ENCODE measurements around the gene COL5A2. TPM values are rescaled to one million over a fixed set of nuclear protein-coding genes. Genes with fewer than 3 reads are reported as not detected.

The COL5A2 gene
- total and polyA plus RNA-seq, 10 of the 15 experiments (the other 5 are each of a cell fraction or from before 2014, with no cell fraction given), result 0.04 to 0.85 (median 0.39) TPM

DNA sequence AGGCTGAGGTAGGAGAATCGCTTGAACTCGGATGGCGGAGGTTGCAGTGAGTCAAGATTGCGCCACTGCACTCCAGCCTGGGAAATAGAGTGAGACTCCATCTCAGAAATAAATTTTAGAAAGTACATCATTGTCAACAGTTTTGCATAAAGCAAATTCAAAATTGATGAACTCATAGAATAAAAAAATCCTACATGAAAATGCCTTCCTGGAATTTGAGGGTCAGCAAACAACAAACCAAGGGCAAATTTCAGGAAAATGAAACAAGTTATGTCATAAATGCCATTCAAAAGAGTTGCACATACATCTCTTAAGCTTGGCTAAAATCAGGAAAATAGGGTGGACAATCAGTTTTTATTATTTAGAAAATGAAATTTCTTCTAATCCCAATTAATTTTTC is 45.1 kb downstream of the COL5A2 start:
- TF ChIP-seq NR2C2 (IDR thresholded peaks at IDR 0.05; ENCODE audit: borderline replicate concordance, control insufficient read depth, insufficient read length, low read depth) (no peak), PAX5 (IDR thresholded peaks at IDR 0.05; ENCODE audit: borderline replicate concordance, low read depth, low read length) (no peak), USF2 (IDR thresholded peaks at IDR 0.05; ENCODE audit: borderline replicate concordance, low read depth, low read length) (no peak), CBX5 (IDR thresholded peaks at IDR 0.05; ENCODE audit: low read depth) (no peak), CEBPB (IDR thresholded peaks at IDR 0.05; ENCODE audit: borderline replicate concordance in 1 of 2, low read depth in 2 of 2, low read length in 2 of 2) (no peak), SUZ12 (IDR thresholded peaks at IDR 0.05; ENCODE audit: unreplicated experiment) (no peak), BCL11A (IDR thresholded peaks at IDR 0.05; ENCODE audit: low read depth, low read length) (no peak), FOS (IDR thresholded peaks at IDR 0.05; ENCODE audit: borderline replicate concordance, extremely low read depth, insufficient read length) (no peak), CHD2 (IDR thresholded peaks at IDR 0.05; ENCODE audit: borderline replicate concordance, low read depth, low read length) (no peak), CBX3 (IDR thresholded peaks at IDR 0.05; ENCODE audit: borderline replicate concordance, low read depth) (no peak), PAX8 (IDR thresholded peaks at IDR 0.05) (no peak), RBBP5 (conservative IDR thresholded peaks at IDR 0.05) (no peak), SMAD5 (IDR thresholded peaks at IDR 0.05; ENCODE audit: low read depth) (no peak), RAD21 (IDR thresholded peaks at IDR 0.05; ENCODE audit: insufficient read depth, low read depth, low read length) (no peak), MTA3 (IDR thresholded peaks at IDR 0.05; ENCODE audit: borderline replicate concordance, low read length) (no peak)
- TF ChIP-seq, protein P1, sequence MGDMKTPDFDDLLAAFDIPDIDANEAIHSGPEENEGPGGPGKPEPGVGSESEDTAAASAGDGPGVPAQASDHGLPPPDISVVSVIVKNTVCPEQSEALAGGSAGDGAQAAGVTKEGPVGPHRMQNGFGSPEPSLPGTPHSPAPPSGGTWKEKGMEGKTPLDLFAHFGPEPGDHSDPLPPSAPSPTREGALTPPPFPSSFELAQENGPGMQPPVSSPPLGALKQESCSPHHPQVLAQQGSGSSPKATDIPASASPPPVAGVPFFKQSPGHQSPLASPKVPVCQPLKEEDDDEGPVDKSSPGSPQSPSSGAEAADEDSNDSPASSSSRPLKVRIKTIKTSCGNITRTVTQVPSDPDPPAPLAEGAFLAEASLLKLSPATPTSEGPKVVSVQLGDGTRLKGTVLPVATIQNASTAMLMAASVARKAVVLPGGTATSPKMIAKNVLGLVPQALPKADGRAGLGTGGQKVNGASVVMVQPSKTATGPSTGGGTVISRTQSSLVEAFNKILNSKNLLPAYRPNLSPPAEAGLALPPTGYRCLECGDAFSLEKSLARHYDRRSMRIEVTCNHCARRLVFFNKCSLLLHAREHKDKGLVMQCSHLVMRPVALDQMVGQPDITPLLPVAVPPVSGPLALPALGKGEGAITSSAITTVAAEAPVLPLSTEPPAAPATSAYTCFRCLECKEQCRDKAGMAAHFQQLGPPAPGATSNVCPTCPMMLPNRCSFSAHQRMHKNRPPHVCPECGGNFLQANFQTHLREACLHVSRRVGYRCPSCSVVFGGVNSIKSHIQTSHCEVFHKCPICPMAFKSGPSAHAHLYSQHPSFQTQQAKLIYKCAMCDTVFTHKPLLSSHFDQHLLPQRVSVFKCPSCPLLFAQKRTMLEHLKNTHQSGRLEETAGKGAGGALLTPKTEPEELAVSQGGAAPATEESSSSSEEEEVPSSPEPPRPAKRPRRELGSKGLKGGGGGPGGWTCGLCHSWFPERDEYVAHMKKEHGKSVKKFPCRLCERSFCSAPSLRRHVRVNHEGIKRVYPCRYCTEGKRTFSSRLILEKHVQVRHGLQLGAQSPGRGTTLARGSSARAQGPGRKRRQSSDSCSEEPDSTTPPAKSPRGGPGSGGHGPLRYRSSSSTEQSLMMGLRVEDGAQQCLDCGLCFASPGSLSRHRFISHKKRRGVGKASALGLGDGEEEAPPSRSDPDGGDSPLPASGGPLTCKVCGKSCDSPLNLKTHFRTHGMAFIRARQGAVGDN (IDR thresholded peaks at IDR 0.05), result no peak
- no TSS peak for BruUV-seq (replicated peaks)
- no peaks in the 10 kb centered on the region for H3K9me3 ChIP-seq (replicated peaks; ENCODE audit: control insufficient read depth, insufficient read depth, low read length)
- RAD21 ChIA-PET (ENCODE audit: unreplicated experiment), result interaction anchor here (0.7 to 1.1 kb wide), 2 partner anchors 8 to 9 kb away, joined by 3 read pairs; no protein-coding TSS in a partner anchor
- SMC1A ChIA-PET (ENCODE audit: uncharacterized antibody, unreplicated experiment), result interaction anchor here (1.1 to 3.0 kb wide), 3 partner anchors 9 to 40 kb away, joined by 3 to 15 read pairs (median 7); no protein-coding TSS in a partner anchor
- H2AFZ ChIP-seq (ENCODE audit: control insufficient read depth, low read depth, low read length), result no peak overlapping the region
- H3K4me1 ChIP-seq (ENCODE audit: control insufficient read depth, insufficient read depth, low read length), result no peaks in the 10 kb centered on the region
- intact Hi-C loops (cut with micrococcal nuclease; ENCODE audit: unreplicated experiment) (no loop called here), in situ Hi-C loops (cut with MboI) (no loop called here)
- CTCF ChIA-PET, result interaction anchor here (0.7 to 5.3 kb wide), 6 partner anchors 8 to 44 kb away, joined by 3 to 50 read pairs (median 4); no protein-coding TSS in a partner anchor
- no peak overlapping the region for H3K27ac ChIP-seq (ENCODE audit: control insufficient read depth, insufficient read depth)
- H3K79me2 ChIP-seq (ENCODE audit: control insufficient read depth, insufficient read depth, low read length), result no peaks in the 10 kb centered on the region
- FAIRE-seq (no peak), ATAC-seq (no peak), DNase-seq (ENCODE audit: low read depth, low spot score) (no peak)
- H3K4me2 ChIP-seq (ENCODE audit: control insufficient read depth, insufficient read depth), result no peak overlapping the region
- no peak overlapping the region for H3K4me3 ChIP-seq
- H4K20me1 ChIP-seq (ENCODE audit: control insufficient read depth, insufficient read depth), result no peaks in the 10 kb centered on the region
- no peaks in the 10 kb centered on the region for H3K36me3 ChIP-seq (ENCODE audit: control insufficient read depth in 2 of 2, insufficient read depth in 2 of 2, low read length in 1 of 2)
- no peaks in the 10 kb centered on the region for H3K27me3 ChIP-seq (replicated peaks in 1 of 2; ENCODE audit: control insufficient read depth in 2 of 2, insufficient read depth in 2 of 2, low read length in 1 of 2)
- POLR2A ChIA-PET, result no interaction called here
- WGBS (ENCODE audit: insufficient coverage, insufficient replicate concordance, low lambda C conversion rate, missing lambda C conversion rate), result 53% methylated on average over 4 of the region's 4 CpGs
- no peak overlapping the region for H3K9ac ChIP-seq (ENCODE audit: control insufficient read depth, insufficient read depth, low read length)

All from GM12878 (cell line).